Panc1 (cell line): Measurements from ENCODE around the gene KIF17. TPM values are rescaled to one million over a fixed set of nuclear protein-coding genes. Genes with fewer than 3 reads are reported as not detected.

Experiments used
- ATAC-seq: fragments of 200-7000 bp; cut with Tn5 transposase; 2 replicates; pipeline ENCODE4 v1.9.1; 2020; ENCODE audit warnings: mild to moderate bottlenecking, moderate library complexity
- BruUV-seq: library from RNA; stranded (reverse); fragments of 400-500 nt; replicated peaks from 2 replicates; lab custom pipeline; 2021; lab: Mats Ljungman, UMichigan
- CTCF ChIA-PET: fragments of 300-600 bp; sonication (Branson Sonifier 250); formaldehyde crosslinking; loops from one replicate; lab custom pipeline; 2022; ENCODE audit warnings: antibody characterized with exemption; lab: Charles Lee
- POLR2A ChIA-PET: fragments of 300-600 bp; sonication (Branson Sonifier 250); formaldehyde crosslinking; loops from one replicate; lab custom pipeline; 2022; ENCODE audit warnings: antibody characterized with exemption; lab: Charles Lee
- DNase-seq: peaks from one replicate; pipeline ENCODE4 v3.0.0-alpha.2; 2010; ENCODE audit warnings: low read depth, low spot score
- H3K27ac ChIP-seq: 2 replicates; pipeline ENCODE4 v1.5.1; 2011; ENCODE audit warnings: mild to moderate bottlenecking, low read length, inconsistent platforms
- H3K27me3 ChIP-seq: fragments of 200-500 bp; sonication (Bioruptor generic); 2 replicates; pipeline ENCODE4 v1.6.0; 2014; ENCODE audit warnings: low read length, inconsistent platforms; ENCODE audit not compliant: control insufficient read depth, insufficient read depth
- H3K36me3 ChIP-seq: fragments of 200-500 bp; sonication (Bioruptor generic); 2 replicates; pipeline ENCODE4 v1.5.1; 2014; ENCODE audit warnings: inconsistent platforms, mild to moderate bottlenecking, low read length, moderate library complexity; ENCODE audit not compliant: control insufficient read depth, insufficient read depth
- H3K4me1 ChIP-seq: 2 replicates; pipeline ENCODE4 v1.5.1; 2011; ENCODE audit warnings: inconsistent platforms, mild to moderate bottlenecking, low read length, moderate library complexity; ENCODE audit not compliant: control insufficient read depth, insufficient read depth
- H3K4me3 ChIP-seq, 2 experiments: 2 replicates each; pipeline ENCODE4 v1.5.1; 2011 to 2012; ENCODE audit warnings: low read depth in 2 of 2, low read length in 2 of 2, mild to moderate bottlenecking in 2 of 2, inconsistent platforms in 1 of 2, moderate library complexity in 1 of 2
- H3K9me3 ChIP-seq: fragments of 200-500 bp; sonication (Bioruptor generic); 2 replicates; pipeline ENCODE4 v1.5.1; 2014; ENCODE audit warnings: low read depth, mild to moderate bottlenecking, inconsistent platforms, low read length, moderate library complexity; ENCODE audit not compliant: control insufficient read depth, insufficient read depth
- CTCF ChIP-seq: fragments of 450-650 bp; IDR thresholded peaks from 2 replicates; pipeline ENCODE4 v1.5.1; 2017; ENCODE audit warnings: mild to moderate bottlenecking
- POLR2AphosphoS5 ChIP-seq: IDR thresholded peaks from 2 replicates; pipeline ENCODE4 v1.6.1; 2012; ENCODE audit warnings: mild to moderate bottlenecking, low read depth, low read length, moderate library complexity
- REST ChIP-seq, 2 experiments: IDR thresholded peaks; 2 replicates each; pipeline ENCODE4 v1.6.1; 2011 to 2012; ENCODE audit warnings: low read depth in 2 of 2, control low read depth in 1 of 2, low read length in 1 of 2, mild to moderate bottlenecking in 1 of 2, moderate library complexity in 1 of 2; ENCODE audit not compliant: insufficient read depth in 1 of 2
- SIN3A ChIP-seq: IDR thresholded peaks from 2 replicates; pipeline ENCODE4 v1.6.1; 2012; ENCODE audit warnings: low read depth, mild to moderate bottlenecking, low read length, moderate library complexity, borderline replicate concordance; ENCODE audit not compliant: insufficient read depth
- TCF7L2 ChIP-seq: IDR thresholded peaks from 2 replicates; pipeline ENCODE4 v1.6.1; 2011; ENCODE audit warnings: mild to moderate bottlenecking, low read depth, low read length, inconsistent platforms
- in situ Hi-C: cut with HindIII; loops from 2 replicates; pipeline ENCODE4 v1.10.0; 2016; ENCODE audit warnings: low sequenced_read_pairs, low pct_unique_long_range_greater_than_20kb
- intact Hi-C: fragments of 100-400 bp; cut with micrococcal nuclease; formaldehyde crosslinking; loops from one replicate; pipeline ENCODE4 v1.10.0; 2022; ENCODE audit not compliant: unreplicated experiment
- total RNA-seq: library from RNA; stranded (reverse); gene quantifications from one replicate; pipeline ENCODE4 v1.2.1, GENCODE V29; 2021; ENCODE audit not compliant: unreplicated experiment

KIF17 gene
- total RNA-seq, 1 experiment from 2014 or later: 3.9 TPM

GRCh38 chr1:20634594-20635084, 83.2 kb downstream of the KIF17 start:
- ChIA-PET CTCF (interaction anchor here (2.2 kb wide), 1 partner anchor 59 kb away, joined by 18 read pairs; no protein-coding TSS in a partner anchor), POLR2A (no interaction called here)
- no TSS peak for BruUV-seq
- peak; percentile 69 for ATAC-seq
- peak overlapping the region; percentile 70 to 81 for H3K4me3 ChIP-seq
- TF ChIP-seq TCF7L2 (no peak), SIN3A (no peak), CTCF (no peak), REST (IDR thresholded peaks at IDR 0.05; ENCODE audit: insufficient read depth in 1 of 2, low read depth in 2 of 2, low read length in 1 of 2) (no peak), POLR2AphosphoS5 (no peak)
- no peaks in the 10 kb centered on the region for H3K9me3 ChIP-seq
- no peaks in the 10 kb centered on the region for H3K27me3 ChIP-seq
- DNase-seq: no peak
- peak overlapping the region; percentile 73 for H3K27ac ChIP-seq
- H3K4me1 ChIP-seq: peaks cover 15% of the 10 kb centered on the region
- intact Hi-C loops (no loop called here), in situ Hi-C loops (no loop called here)
- H3K36me3 ChIP-seq: no peaks in the 10 kb centered on the region; the same call in 1 of the 2 replicates

- BruUV-seq: TSS peak; percentile 92
- Histone ChIP-seq H3K4me3 (peak overlapping the region; percentile 70 to 81), H3K9me3 (no peaks in the 10 kb centered on the region), H3K4me1 (peaks cover 15% of the 10 kb centered on the region), H3K27ac (peak overlapping the region; percentile 73), H3K27me3 (no peaks in the 10 kb centered on the region), H3K36me3 (no peaks in the 10 kb centered on the region; the same call in 1 of the 2 replicates)
- ChIA-PET CTCF (interaction anchor here (0.6 to 2.2 kb wide), 4 partner anchors 59 to 1426 kb away, joined by 3 to 18 read pairs (median 4); no protein-coding TSS in a partner anchor), POLR2A (interaction anchor here (0.5 to 0.6 kb wide), 2 partner anchors 551 to 701 kb away, joined by 7 to 10 read pairs; no protein-coding TSS in a partner anchor)
- intact Hi-C loops (no loop called here), in situ Hi-C loops (no loop called here)
- TF ChIP-seq POLR2AphosphoS5 (no peak), TCF7L2 (peak; percentile 56; the same call in 1 of the 2 replicates)
- peak; percentile 48 for DNase-seq
- ATAC-seq: peak; percentile 48
Measured at GRCh38 chr1:20634065-20634593, 83.7 kb downstream of the KIF17 start.
